OCI-LY7 (cell line): ENCODE results near the gene C6orf89. TPM values are rescaled to one million over a fixed set of nuclear protein-coding genes. Genes with fewer than 3 reads are reported as not detected.

Experiments
- BruUV-seq: library from RNA; stranded (reverse); fragments of 400-500 nt; replicated peaks from 2 replicates; lab custom pipeline; 2021; lab: Mats Ljungman, UMichigan
- CTCF ChIA-PET: fragments of 300-600 bp; sonication (Branson Sonifier 250); formaldehyde crosslinking; loops from one replicate; lab custom pipeline; 2022; ENCODE audit warnings: antibody characterized with exemption; ENCODE audit not compliant: unreplicated experiment; lab: Charles Lee
- POLR2A ChIA-PET: fragments of 300-600 bp; sonication (Branson Sonifier 250); formaldehyde crosslinking; loops from one replicate; lab custom pipeline; 2022; ENCODE audit warnings: antibody characterized with exemption; lab: Charles Lee
- DNase-seq: peaks from one replicate; pipeline ENCODE4 v3.0.0-alpha.2; 2015; ENCODE audit warnings: low spot score
- H2AFZ ChIP-seq: fragments of 200-600 bp; sonication (generic), shearing (Covaris generic); 2 replicates; pipeline ENCODE4 v1.6.1; 2014; ENCODE audit warnings: mild to moderate bottlenecking, antibody characterized with exemption, low read length, moderate library complexity
- H3K27ac ChIP-seq: fragments of 200-600 bp; sonication (generic); 2 replicates; pipeline ENCODE4 v1.5.1; 2014; ENCODE audit warnings: mixed run types, low read depth, mild to moderate bottlenecking, moderate library complexity, low read length, inconsistent platforms; ENCODE audit not compliant: poor library complexity, severe bottlenecking
- H3K36me3 ChIP-seq: fragments of 200-600 bp; sonication (generic); 2 replicates; pipeline ENCODE4 v1.6.1; 2014; ENCODE audit warnings: mild to moderate bottlenecking, antibody characterized with exemption, low read length, moderate library complexity, mixed read lengths; ENCODE audit not compliant: insufficient read depth
- H3K4me1 ChIP-seq: fragments of 200-600 bp; sonication (generic); 2 replicates; pipeline ENCODE4 v1.5.1; 2014; ENCODE audit warnings: mild to moderate bottlenecking, low read length; ENCODE audit not compliant: insufficient read depth, poor library complexity, severe bottlenecking
- H3K4me2 ChIP-seq: fragments of 200-600 bp; sonication (generic); 2 replicates; pipeline ENCODE4 v1.6.1; 2014; ENCODE audit warnings: mild to moderate bottlenecking, low read length
- H3K4me3 ChIP-seq: fragments of 200-600 bp; sonication (generic); 2 replicates; pipeline ENCODE4 v1.5.1; 2014; ENCODE audit warnings: mild to moderate bottlenecking, low read depth, low read length; ENCODE audit not compliant: poor library complexity, severe bottlenecking
- H3K79me2 ChIP-seq: fragments of 200-600 bp; sonication (generic); 2 replicates; pipeline ENCODE4 v1.6.1; 2016; ENCODE audit warnings: low read depth, mild to moderate bottlenecking, low read length, moderate library complexity, mixed read lengths; ENCODE audit not compliant: insufficient read depth
- H3K9me2 ChIP-seq: fragments of 200-600 bp; sonication (generic); 2 replicates; pipeline ENCODE4 v1.6.1; 2016; ENCODE audit warnings: mild to moderate bottlenecking, low read length, mixed read lengths; ENCODE audit not compliant: insufficient read depth
- H3K9me3 ChIP-seq: fragments of 200-600 bp; sonication (generic); 2 replicates; pipeline ENCODE4 v1.6.1; 2014; ENCODE audit warnings: mild to moderate bottlenecking, mixed run types, low read length, mixed read lengths
- H4K20me1 ChIP-seq: fragments of 200-600 bp; sonication (generic); 2 replicates; pipeline ENCODE4 v1.6.1; 2014; ENCODE audit warnings: mild to moderate bottlenecking, antibody characterized with exemption, low read length, moderate library complexity, mixed read lengths; ENCODE audit not compliant: insufficient read depth
- CTCF ChIP-seq: fragments of 200-600 bp; sonication (generic); conservative IDR thresholded peaks from 2 replicates; pipeline ENCODE4 v1.5.1; 2014; ENCODE audit warnings: mild to moderate bottlenecking, antibody characterized with exemption, low read length, moderate library complexity, mixed read lengths
- EZH2phosphoT487 ChIP-seq: fragments of 200-600 bp; sonication (generic); IDR thresholded peaks from 2 replicates; pipeline ENCODE4 v1.6.1; 2018; ENCODE audit warnings: low read depth, borderline replicate concordance, mild to moderate bottlenecking, mixed run types, antibody characterized with exemption, low read length, moderate library complexity, mixed read lengths
- intact Hi-C: fragments of 100-400 bp; cut with micrococcal nuclease; formaldehyde crosslinking; loops from one replicate; pipeline ENCODE4 v1.10.0; 2022; ENCODE audit not compliant: unreplicated experiment
- total RNA-seq, 2 experiments: library from RNA; depleted of rRNA in 1 of 2; stranded (reverse); fragments of >200 nt in 1 of 2; shearing (Covaris generic) in 1 of 2; gene quantifications; 2 replicates each; pipeline ENCODE4 v1.2.3, GENCODE V29; 2014 to 2022

The C6orf89 gene
- total RNA-seq, 2 experiments from 2014 or later, result 20.1 to 25.7 TPM

GRCh38 chr6:36906539-36907325, 21.0 kb downstream of the C6orf89 start:
- Histone ChIP-seq H3K27ac (no peak overlapping the region), H3K4me1 (no peaks in the 10 kb centered on the region), H3K4me2 (no peak overlapping the region), H3K9me3 (no peaks in the 10 kb centered on the region), H4K20me1 (no peaks in the 10 kb centered on the region), H3K79me2 (no peaks in the 10 kb centered on the region), H3K36me3 (peaks cover 37% of the 10 kb centered on the region), H3K9me2 (no peaks in the 10 kb centered on the region), H3K4me3 (no peak overlapping the region), H2AFZ (no peak overlapping the region)
- no peak for DNase-seq
- intact Hi-C loops, result no loop called here
- CTCF ChIA-PET, result no interaction called here
- BruUV-seq, result no TSS peak
- POLR2A ChIA-PET, result interaction anchor here (0.6 kb wide), 1 partner anchor 18 kb away, joined by 5 read pairs; no protein-coding TSS in a partner anchor
- TF ChIP-seq EZH2phosphoT487 (no peak), CTCF (no peak)

GRCh38 chr6:36907781-36908180, 22.0 kb downstream of the C6orf89 start:
- Histone ChIP-seq H3K27ac (no peak overlapping the region), H3K4me1 (no peaks in the 10 kb centered on the region), H3K4me3 (no peak overlapping the region), H3K36me3 (peaks cover 27% of the 10 kb centered on the region), H3K9me3 (no peaks in the 10 kb centered on the region), H3K4me2 (no peak overlapping the region), H3K9me2 (no peaks in the 10 kb centered on the region), H2AFZ (no peak overlapping the region), H4K20me1 (no peaks in the 10 kb centered on the region), H3K79me2 (no peaks in the 10 kb centered on the region)
- ChIA-PET CTCF (no interaction called here), POLR2A (interaction anchor here (0.6 kb wide), 1 partner anchor 11 kb away, joined by 3 read pairs; no protein-coding TSS in a partner anchor)
- TF ChIP-seq CTCF (no peak), EZH2phosphoT487 (no peak)
- BruUV-seq, result no TSS peak
- DNase-seq, result no peak
- intact Hi-C loops, result no loop called here

- Histone ChIP-seq H4K20me1 (no peaks in the 10 kb centered on the region), H3K36me3 (peaks cover 21% of the 10 kb centered on the region), H2AFZ (no peak overlapping the region), H3K9me3 (no peaks in the 10 kb centered on the region), H3K4me3 (no peak overlapping the region), H3K9me2 (no peaks in the 10 kb centered on the region), H3K27ac (no peak overlapping the region), H3K79me2 (no peaks in the 10 kb centered on the region), H3K4me1 (no peaks in the 10 kb centered on the region), H3K4me2 (no peak overlapping the region)
- TF ChIP-seq CTCF, result no peak
- ChIA-PET POLR2A (no interaction called here), CTCF (no interaction called here)
- DNase-seq, result no peak
- no TSS peak for BruUV-seq
- intact Hi-C loops, result no loop called here
Observed at GRCh38 chr6:36908747-36909146, 23.0 kb downstream of the C6orf89 start.
